GM21576 (cell line): ENCODE data around the gene BBS2.
A peak's percentile ranks its signal among the peaks of the same experiment; 100 is the strongest.

Experiments
- ATAC-seq: cut with Tn5 transposase; IDR thresholded peaks from one replicate; pipeline ENCODE4 v1.9.1; 2021; ENCODE audit warnings: mild to moderate bottlenecking, moderate library complexity; ENCODE audit not compliant: unreplicated experiment

The BBS2 gene

DNA sequence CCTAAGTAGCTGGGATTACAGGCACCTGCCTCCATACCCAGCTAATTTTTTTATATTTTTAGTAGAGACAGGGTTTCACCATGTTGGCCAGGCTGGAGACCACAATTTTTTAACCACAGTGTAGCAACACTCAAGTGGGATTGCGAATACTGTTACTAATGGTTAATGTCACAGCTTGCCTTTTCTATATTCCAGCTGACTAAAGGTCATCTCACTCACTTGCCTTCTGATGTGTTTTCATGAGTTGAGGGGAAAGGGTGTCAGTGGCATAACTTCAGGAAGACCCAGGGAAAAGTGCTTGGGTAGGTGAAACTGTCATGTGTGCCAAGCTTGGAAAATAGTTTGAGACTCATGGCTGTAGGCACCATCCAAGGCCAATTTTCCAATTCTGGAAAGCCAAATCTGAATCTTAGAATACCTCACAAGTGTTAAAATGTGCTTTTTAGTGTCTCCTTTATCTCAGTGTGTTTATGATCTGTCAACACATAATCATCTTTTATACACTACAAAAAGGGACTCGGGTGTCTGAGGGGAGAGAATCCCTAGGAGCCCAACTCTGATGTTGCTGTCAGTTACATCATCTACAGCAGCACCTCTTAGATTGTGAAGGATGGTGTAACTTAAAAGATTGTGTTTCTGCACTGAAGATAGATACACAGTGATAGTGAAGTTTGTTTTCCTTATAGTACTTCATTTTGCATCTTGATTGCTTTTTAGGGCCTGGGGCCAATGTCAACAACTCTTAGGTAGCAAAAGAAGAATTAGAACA lies 41.4 kb downstream of the BBS2 start:
- no peak for ATAC-seq

- no peak for ATAC-seq
Measured at GRCh38 chr16:56477096-56477878, 42.5 kb downstream of the BBS2 start.

DNA sequence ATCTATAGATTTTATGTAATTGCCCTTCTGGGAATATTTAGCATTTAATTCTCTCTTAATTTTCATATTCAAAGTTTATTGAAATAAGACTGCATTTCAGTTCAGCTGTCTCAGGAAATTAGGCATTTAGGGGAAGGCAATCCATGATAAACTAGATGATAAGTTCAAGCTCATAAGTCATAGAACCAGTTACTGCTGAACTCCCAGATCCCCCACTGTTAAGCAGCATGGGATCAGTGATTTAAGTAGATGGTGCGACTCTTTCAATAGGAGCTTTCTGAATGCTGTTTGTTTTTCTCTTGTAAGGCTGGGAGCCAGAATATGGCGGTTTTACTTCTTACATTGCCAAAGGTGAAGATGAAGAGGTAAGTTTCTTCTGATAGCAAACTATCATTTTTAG lies 44.6 kb downstream of the BBS2 start:
- ATAC-seq: no peak

DNA sequence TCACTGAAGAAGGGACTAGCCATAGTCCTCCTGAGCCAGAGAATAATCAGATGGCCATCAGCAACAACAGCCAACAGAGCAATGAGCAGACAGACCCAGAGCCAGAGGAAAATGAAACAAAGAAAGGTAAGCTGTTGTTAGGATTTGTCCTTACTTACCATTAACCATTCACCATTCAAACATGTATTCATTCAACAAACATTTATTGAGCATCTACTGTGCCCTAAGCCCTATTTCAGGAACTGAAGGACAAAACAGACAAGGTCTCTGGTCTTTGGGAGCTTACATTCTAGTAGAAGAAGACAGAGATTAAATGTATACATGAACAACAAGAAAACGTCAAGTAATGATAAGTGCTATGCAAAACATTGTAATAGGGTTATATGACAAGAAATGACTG lies 49.2 kb downstream of the BBS2 start:
- no peak for ATAC-seq

- no peak for ATAC-seq
Measured at GRCh38 chr16:56470232-56470631, 49.6 kb downstream of the BBS2 start.

- ATAC-seq: no peak
Measured at GRCh38 chr16:56469748-56470147, 50.1 kb downstream of the BBS2 start.

DNA sequence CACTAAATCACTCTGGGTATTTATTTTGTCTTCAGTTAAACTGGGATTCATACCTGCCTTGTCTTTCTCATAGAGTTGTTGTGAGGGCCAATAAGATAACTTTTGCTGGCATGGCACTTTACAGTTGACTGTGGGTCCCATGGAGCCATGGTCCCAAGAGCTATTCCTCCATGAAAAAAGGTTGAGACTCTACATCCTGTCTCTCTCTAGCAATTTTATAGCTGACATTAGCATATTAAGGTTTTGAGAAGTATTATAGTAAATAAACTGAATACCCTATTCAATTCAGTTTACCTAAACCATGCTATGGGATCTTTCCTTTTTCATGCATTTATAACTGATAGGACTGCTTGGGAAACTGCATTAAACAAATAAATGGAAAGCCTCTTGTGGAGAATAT lies 51.0 kb downstream of the BBS2 start:
- ATAC-seq: no peak

DNA sequence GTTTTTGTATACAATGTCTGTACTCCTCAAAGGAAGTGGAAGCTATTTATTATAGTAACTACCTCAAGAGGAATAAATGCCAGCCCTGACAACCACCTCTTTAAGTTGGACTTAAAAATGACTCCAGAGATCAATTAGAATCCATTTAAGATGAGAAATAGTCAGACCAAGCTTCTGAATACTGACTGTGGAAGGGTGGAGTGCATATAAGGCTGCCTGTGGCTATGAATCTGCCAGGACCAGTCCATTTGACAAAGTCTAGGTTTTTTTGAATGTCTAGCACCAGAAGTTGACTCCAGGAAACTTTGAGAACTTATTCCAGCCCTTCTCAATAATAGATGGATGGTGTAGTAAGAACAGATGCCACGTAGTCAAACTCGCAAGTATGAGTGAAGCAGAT lies 53.5 kb downstream of the BBS2 start:
- ATAC-seq: no peak

DNA sequence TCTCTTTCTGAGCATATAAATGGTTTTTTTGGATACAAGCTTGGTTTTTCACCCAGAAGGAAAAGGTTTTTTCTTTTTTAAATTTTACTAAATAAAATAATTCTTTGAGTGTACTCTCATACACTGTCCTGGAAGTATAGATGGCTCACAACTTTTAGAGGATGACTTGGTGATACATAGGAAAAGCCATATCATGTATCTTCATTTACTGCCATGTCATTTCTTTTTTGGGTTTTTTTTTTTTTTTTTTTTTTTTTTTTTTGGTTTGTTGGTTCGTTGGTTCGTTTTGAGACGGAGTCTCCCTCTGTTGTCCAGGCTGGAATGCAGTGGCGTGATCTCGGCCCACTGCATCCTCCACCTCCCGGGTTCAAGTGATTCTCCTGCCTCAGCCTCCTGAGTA lies 56.7 kb downstream of the BBS2 start:
- no peak for ATAC-seq

DNA sequence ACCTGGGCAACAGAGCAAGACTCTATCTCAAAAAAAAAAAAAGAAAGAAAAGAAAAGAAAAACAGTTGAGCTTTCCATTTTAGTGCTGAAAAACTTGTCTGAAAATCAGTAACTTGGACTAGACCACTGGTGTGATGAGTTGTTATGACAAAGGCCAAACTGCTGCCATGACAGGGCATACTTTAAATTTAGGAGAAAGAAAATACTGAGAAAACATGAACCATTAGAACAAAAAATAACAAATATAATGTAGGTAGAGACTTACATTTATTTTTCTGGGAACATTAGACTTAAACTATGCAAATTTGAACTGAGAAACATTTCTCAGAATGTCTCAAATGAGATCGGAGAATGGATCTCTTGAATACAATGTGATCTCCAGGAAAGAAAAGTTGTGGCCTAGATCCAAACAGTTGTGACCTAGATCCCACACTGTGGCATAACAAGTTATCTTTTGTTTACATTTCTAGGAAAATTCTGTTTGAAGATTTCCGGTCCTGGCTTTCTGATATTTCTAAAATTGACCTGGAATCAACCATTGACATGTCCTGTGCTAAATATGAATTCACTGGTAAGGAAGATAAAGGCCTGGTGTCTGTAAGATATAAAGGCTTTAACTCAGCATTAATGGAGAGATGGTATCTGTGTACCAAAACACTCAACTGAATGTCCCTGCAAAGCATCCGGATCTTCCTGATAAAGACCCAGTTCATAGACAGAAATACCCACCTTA lies 57.6 kb downstream of the BBS2 start:
- ATAC-seq: no peak

GRCh38 chr16:56460101-56460500 lies 59.7 kb downstream of the BBS2 start:
- no peak for ATAC-seq

- ATAC-seq: no peak
Measured at GRCh38 chr16:56457927-56458470, 61.8 kb downstream of the BBS2 start.

- peak; percentile 33 for ATAC-seq
Measured at GRCh38 chr16:56451753-56452689, 67.8 kb downstream of the BBS2 start.

DNA sequence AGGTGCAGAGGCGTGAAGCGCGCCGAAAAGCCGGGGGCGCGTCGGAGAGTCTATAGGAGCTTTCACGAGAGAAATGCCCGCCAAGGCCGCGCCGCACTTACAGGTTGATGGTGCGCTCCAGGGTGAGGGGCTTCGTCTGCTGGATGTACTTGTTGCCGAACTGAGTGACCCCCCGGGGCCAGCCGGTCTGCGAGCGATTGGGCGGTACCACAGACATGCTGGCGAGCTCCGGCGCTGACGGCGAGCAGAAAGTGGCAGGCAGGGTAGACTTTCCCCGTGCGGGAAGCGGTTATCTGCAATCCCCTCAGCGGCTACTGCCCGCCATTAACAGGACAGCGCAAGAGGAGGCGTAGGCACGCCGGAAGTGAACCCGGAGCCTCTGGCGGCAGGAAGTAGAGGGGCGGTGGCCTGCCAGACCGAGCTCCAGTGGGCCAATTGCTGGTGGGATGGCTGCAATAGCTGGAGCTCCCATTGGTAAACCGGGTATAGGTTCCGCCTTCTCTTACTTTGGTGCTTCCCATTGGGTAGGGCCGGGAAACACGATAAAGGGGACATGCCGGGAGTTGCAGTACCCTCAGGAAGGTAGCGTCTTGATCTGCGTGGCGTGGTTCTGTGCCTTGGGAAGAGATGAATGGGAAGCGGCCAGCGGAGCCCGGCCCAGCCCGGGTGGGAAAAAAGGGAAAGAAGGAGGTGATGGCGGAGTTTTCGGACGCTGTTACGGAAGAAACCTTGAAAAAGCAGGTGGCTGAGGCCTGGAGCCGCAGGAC lies 68.7 kb downstream of the BBS2 start, which contains the start of the genes NUDT21 and OGFOD1:
NUDT21 (minus strand) TSS at position 347 of the 767 bp plus-strand sequence; CDS start at position 217, 130 bp downstream.
OGFOD1 (plus strand) TSS at position 569 of the 767 bp plus-strand sequence; CDS start at position 628, 59 bp downstream.
- ATAC-seq: peak; percentile 98

GRCh38 chr16:56450275-56450985 lies 69.4 kb downstream of the BBS2 start:
- ATAC-seq: no peak

DNA sequence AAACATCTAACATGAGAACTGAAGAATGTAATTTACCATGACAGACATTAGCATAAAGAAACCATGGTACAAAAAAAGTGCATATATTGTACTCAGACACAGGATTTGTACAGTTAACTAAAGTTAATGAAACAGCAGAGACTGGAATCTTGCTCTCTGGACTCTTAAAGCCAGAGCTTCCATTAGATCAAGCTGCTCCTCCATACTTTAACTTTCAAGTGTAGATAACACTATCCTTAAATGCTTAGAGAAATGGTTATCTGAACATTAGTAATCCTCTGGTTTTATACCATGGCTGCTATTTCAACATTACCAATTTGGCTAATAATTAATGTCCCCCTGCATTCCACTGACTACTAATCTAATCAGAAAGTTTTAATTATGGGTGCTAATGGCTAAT lies 71.8 kb downstream of the BBS2 start:
- no peak for ATAC-seq

DNA sequence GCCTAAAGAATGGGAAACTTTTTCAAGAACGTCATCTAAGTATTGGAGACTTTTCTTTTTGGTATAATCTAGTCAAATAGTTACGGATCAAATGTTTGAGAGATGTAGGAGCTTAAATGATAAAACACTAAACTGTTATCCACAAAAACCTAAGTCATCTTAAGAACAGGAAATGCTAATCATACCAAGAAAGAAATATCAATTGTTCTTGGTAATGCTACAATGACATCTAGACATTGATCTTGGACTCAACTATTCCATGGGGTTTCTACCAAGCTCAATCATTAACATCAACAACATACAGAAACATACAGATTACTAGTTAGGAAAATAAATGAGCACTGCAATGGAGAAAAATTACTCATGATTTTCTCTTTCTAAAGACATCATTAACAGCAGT lies 72.5 kb downstream of the BBS2 start:
- no peak for ATAC-seq

- no peak for ATAC-seq
Measured at GRCh38 chr16:56438038-56438437, 81.8 kb downstream of the BBS2 start.

DNA sequence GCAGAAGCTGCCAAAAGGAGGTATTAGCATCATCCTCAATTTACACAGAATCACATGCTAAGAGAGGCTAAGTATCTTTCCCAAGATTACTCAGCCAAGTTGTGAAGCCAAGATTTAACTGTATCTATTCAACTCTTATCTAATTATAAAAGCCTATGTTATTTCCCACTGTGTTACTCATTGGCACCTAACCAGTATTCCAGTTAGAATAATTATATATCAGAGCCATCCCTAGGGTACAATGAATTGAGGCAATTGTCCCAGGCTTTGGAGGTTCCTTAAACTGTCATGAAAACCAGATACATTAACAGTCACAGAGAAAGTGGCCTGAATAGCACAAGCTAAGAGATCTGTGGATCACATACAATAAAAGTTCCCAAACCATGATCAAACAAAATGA lies 83.6 kb downstream of the BBS2 start:
- no peak for ATAC-seq
